GM12878 (cell line): ENCODE data around the gene TNFAIP8L1. TPM values are rescaled to one million over a fixed set of nuclear protein-coding genes. Genes with fewer than 3 reads are reported as not detected.

Experiments
- BCL3 ChIP-seq: IDR thresholded peaks from 2 replicates; pipeline ENCODE4 v1.6.1; 2011; ENCODE audit warnings: borderline replicate concordance, low read depth, mild to moderate bottlenecking, moderate library complexity, low read length; ENCODE audit not compliant: insufficient read depth, poor library complexity, severe bottlenecking
- BHLHE40 ChIP-seq, 2 experiments: fragments of 450-650 bp in 1 of 2; IDR thresholded peaks; 2 replicates each; pipeline ENCODE4 v1.6.1; 2011 to 2017; ENCODE audit warnings: low read depth in 2 of 2, borderline replicate concordance in 1 of 2, improper control_type of control experiment in 1 of 2, low read length in 1 of 2, mild to moderate bottlenecking in 1 of 2
- E2F8 ChIP-seq: fragments of 450-650 bp; IDR thresholded peaks from 2 replicates; pipeline ENCODE4 v1.6.1; 2018; ENCODE audit warnings: mild to moderate bottlenecking, low read depth, moderate library complexity; ENCODE audit not compliant: partially characterized antibody
- EED ChIP-seq: sonication (generic); IDR thresholded peaks from 2 replicates; pipeline ENCODE4 v1.6.1; 2016; ENCODE audit warnings: antibody characterized with exemption, low read depth
- ETV6 ChIP-seq, 2 experiments: fragments of 450-650 bp in 1 of 2; IDR thresholded peaks in 1 of 2; conservative IDR thresholded peaks in 1 of 2; 2 replicates each; pipeline ENCODE4 v1.6.1; 2014; ENCODE audit warnings: antibody characterized with exemption in 1 of 2, borderline replicate concordance in 1 of 2, low read depth in 1 of 2, mild to moderate bottlenecking in 1 of 2, moderate library complexity in 1 of 2
- GATAD2B ChIP-seq: fragments of 450-650 bp; conservative IDR thresholded peaks from 2 replicates; pipeline ENCODE4 v1.6.1; 2017; ENCODE audit warnings: low read depth, mild to moderate bottlenecking, moderate library complexity
- IRF4 ChIP-seq: IDR thresholded peaks from 2 replicates; pipeline ENCODE4 v1.6.1; 2011; ENCODE audit warnings: low read depth, low read length
- JUNB ChIP-seq: IDR thresholded peaks from 2 replicates; pipeline ENCODE4 v1.6.1; 2016; ENCODE audit warnings: antibody characterized with exemption, mild to moderate bottlenecking
- KLF5 ChIP-seq: fragments of 450-650 bp; IDR thresholded peaks from 2 replicates; pipeline ENCODE4 v1.6.1; 2014; ENCODE audit warnings: mild to moderate bottlenecking; ENCODE audit not compliant: partially characterized antibody
- RBBP5 ChIP-seq: fragments of 200-600 bp; sonication (generic); conservative IDR thresholded peaks from 2 replicates; pipeline ENCODE4 v1.6.1; 2016
- RCOR1 ChIP-seq: conservative IDR thresholded peaks from 2 replicates; pipeline ENCODE4 v1.6.1; 2012; ENCODE audit warnings: low read depth, low read length, improper control_type of control experiment
- STAT1 ChIP-seq: fragments of 450-650 bp; conservative IDR thresholded peaks from 2 replicates; pipeline ENCODE4 v1.6.1; 2014; ENCODE audit warnings: antibody characterized with exemption, mild to moderate bottlenecking
- TCF3 ChIP-seq: IDR thresholded peaks from 2 replicates; pipeline ENCODE4 v1.6.1; 2012; ENCODE audit warnings: low read depth, mild to moderate bottlenecking, low read length, borderline replicate concordance; ENCODE audit not compliant: insufficient read depth
- TCF7 ChIP-seq: IDR thresholded peaks from 2 replicates; pipeline ENCODE4 v1.6.1; 2014; ENCODE audit warnings: antibody characterized with exemption, borderline replicate concordance
- ZBED1 ChIP-seq: IDR thresholded peaks from 2 replicates; pipeline ENCODE4 v1.6.1; 2016; ENCODE audit warnings: borderline replicate concordance
- ZBTB4 ChIP-seq: fragments of 450-650 bp; formaldehyde crosslinking; IDR thresholded peaks from 2 replicates; pipeline ENCODE4 v1.4.0; 2022; ENCODE audit warnings: mild to moderate bottlenecking, moderate library complexity
- ZNF207 ChIP-seq: fragments of 450-650 bp; IDR thresholded peaks from 2 replicates; pipeline ENCODE4 v1.6.1; 2014; ENCODE audit warnings: antibody characterized with exemption, mild to moderate bottlenecking, borderline replicate concordance
- ZNF217 ChIP-seq: fragments of 450-650 bp; IDR thresholded peaks from 2 replicates; pipeline ENCODE4 v1.6.1; 2017; ENCODE audit warnings: antibody characterized with exemption, mild to moderate bottlenecking
- ZNF274 ChIP-seq: IDR thresholded peaks from one replicate; pipeline ENCODE4 v1.8.0; 2011; ENCODE audit not compliant: insufficient read length, insufficient read depth
- ZSCAN29 ChIP-seq: fragments of 450-650 bp; IDR thresholded peaks from 2 replicates; pipeline ENCODE4 v1.6.1; 2017; ENCODE audit warnings: mild to moderate bottlenecking, moderate library complexity
- polyA plus RNA-seq, 11 experiments: library from polyadenylated mRNA; depleted of rRNA in 4 of 11; unstranded in 6 of 11; stranded (reverse) in 5 of 11; fragments of >200 nt; fragmentation: Nextera tagmentation in 4 of 11; fragmentation: Illumina TruSeq in 1 of 11; extraction: Ambion mirVana in 4 of 11; extraction: Trizol in 1 of 11; gene quantifications; 1 replicate in 1 of 11; 2 replicates in 10 of 11; pipeline versions ENCODE4 v1.2.1 to v1.2.3, GENCODE V29; 2011 to 2016; ENCODE audit warnings: inconsistent platforms in 2 of 11, missing spikeins in 2 of 11, low read depth in 1 of 11
- total RNA-seq, 4 experiments: library from RNA; depleted of rRNA in 3 of 4; stranded (reverse); fragments of >200 nt in 3 of 4; fragmentation: Illumina TruSeq in 1 of 4; extraction: Trizol in 1 of 4; gene quantifications; 2 replicates each; pipeline versions ENCODE4 v1.2.1 to v1.2.3, GENCODE V29; 2013 to 2021
- TF ChIP-seq, protein P1 (sequence below): IDR thresholded peaks from 2 replicates; pipeline ENCODE4 v1.6.1; 2012; ENCODE audit warnings: low read length, inconsistent platforms

TNFAIP8L1 gene
- total and polyA plus RNA-seq, 10 of the 15 experiments (the other 5 are each of a cell fraction or from before 2014, with no cell fraction given), result 0.93 to 12.7 (median 8.6) TPM

- no peak for TF ChIP-seq BCL3
- no peak for TF ChIP-seq ZNF274
- TF ChIP-seq BHLHE40 (IDR thresholded peaks at IDR 0.05; ENCODE audit: borderline replicate concordance in 1 of 2, low read depth in 2 of 2, low read length in 1 of 2), result 0 out of 4 replicates have a peak, but pooled peaks have one; percentile 11 to 39
- TF ChIP-seq ZSCAN29, result no peak
- no peak for TF ChIP-seq STAT1
- TF ChIP-seq ZBTB4 (CRISPR knock-in tag), result no peak
- TF ChIP-seq ETV6 (conservative IDR thresholded peaks at IDR 0.05 in 1 of 2, IDR thresholded peaks at IDR 0.05 in 1 of 2; ENCODE audit: borderline replicate concordance in 1 of 2, low read depth in 1 of 2), result no peak
- no peak for TF ChIP-seq RBBP5
- no peak for TF ChIP-seq IRF4
- TF ChIP-seq ZNF207, result no peak
- no peak for TF ChIP-seq TCF7
- TF ChIP-seq JUNB, result no peak
- TF ChIP-seq E2F8, result no peak
- TF ChIP-seq ZBED1, result no peak
- TF ChIP-seq GATAD2B, result peak; percentile 79
- TF ChIP-seq KLF5, result no peak
- TF ChIP-seq TCF3, result no peak
- no peak for TF ChIP-seq EED
- TF ChIP-seq ZNF217, result no peak
- TF ChIP-seq, protein P1, sequence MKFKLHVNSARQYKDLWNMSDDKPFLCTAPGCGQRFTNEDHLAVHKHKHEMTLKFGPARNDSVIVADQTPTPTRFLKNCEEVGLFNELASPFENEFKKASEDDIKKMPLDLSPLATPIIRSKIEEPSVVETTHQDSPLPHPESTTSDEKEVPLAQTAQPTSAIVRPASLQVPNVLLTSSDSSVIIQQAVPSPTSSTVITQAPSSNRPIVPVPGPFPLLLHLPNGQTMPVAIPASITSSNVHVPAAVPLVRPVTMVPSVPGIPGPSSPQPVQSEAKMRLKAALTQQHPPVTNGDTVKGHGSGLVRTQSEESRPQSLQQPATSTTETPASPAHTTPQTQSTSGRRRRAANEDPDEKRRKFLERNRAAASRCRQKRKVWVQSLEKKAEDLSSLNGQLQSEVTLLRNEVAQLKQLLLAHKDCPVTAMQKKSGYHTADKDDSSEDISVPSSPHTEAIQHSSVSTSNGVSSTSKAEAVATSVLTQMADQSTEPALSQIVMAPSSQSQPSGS, result no peak
- no peak for TF ChIP-seq RCOR1
Observed at GRCh38 chr19:4636151-4636717, 3.1 kb upstream of the TNFAIP8L1 start (continued).
